HepG2 (cell line): Measurements from ENCODE around the gene EMILIN3. TPM values are rescaled to one million over a fixed set of nuclear protein-coding genes. Genes with fewer than 3 reads are reported as not detected.

ENCODE experiments used
- AHR ChIP-seq: IDR thresholded peaks from 2 replicates; pipeline ENCODE4 v1.6.1; 2018; ENCODE audit warnings: missing genetic modification reagents, missing compliant biosample characterization
- ETV5 ChIP-seq: IDR thresholded peaks from 2 replicates; pipeline ENCODE4 v1.6.1; 2018; ENCODE audit warnings: missing biosample characterization, missing genetic modification reagents, inconsistent platforms, borderline replicate concordance
- KLF13 ChIP-seq: sonication (generic); formaldehyde crosslinking; IDR thresholded peaks from 2 replicates; pipeline ENCODE4 v1.4.0; 2020; ENCODE audit warnings: mild to moderate bottlenecking, missing genetic modification reagents
- MED8 ChIP-seq: sonication (generic); formaldehyde crosslinking; IDR thresholded peaks from 2 replicates; pipeline ENCODE4 v1.8.1; 2023; ENCODE audit warnings: mild to moderate bottlenecking, missing genetic modification reagents; ENCODE audit not compliant: insufficient replicate concordance
- MTA1 ChIP-seq: sonication (generic); formaldehyde crosslinking; IDR thresholded peaks from 2 replicates; pipeline ENCODE4 v1.4.0; 2020; ENCODE audit warnings: missing genetic modification reagents, mild to moderate bottlenecking, borderline replicate concordance
- NKX3-1 ChIP-seq: sonication (generic); formaldehyde crosslinking; IDR thresholded peaks from 2 replicates; pipeline ENCODE4 v1.5.0; 2020; ENCODE audit warnings: missing genetic modification reagents
- NR2F1 ChIP-seq, 2 experiments: fragments of 450-650 bp in 1 of 2; formaldehyde crosslinking in 1 of 2; IDR thresholded peaks; 2 replicates each; pipeline versions ENCODE4 v1.5.0 to v1.6.1; 2016 to 2020; ENCODE audit warnings: mild to moderate bottlenecking in 1 of 2, missing compliant biosample characterization in 1 of 2, missing genetic modification reagents in 1 of 2, moderate library complexity in 1 of 2
- POLR2A ChIP-seq, 2 experiments: IDR thresholded peaks; 2 replicates each; pipeline ENCODE4 v1.6.1; 2011; ENCODE audit warnings: low read depth in 2 of 2, low read length in 2 of 2, mild to moderate bottlenecking in 1 of 2, moderate library complexity in 1 of 2; ENCODE audit not compliant: insufficient read depth in 1 of 2
- SIX4 ChIP-seq: sonication (generic); formaldehyde crosslinking; IDR thresholded peaks from 2 replicates; pipeline ENCODE4 v1.4.0; 2020; ENCODE audit warnings: missing genetic modification reagents
- SP2 ChIP-seq: sonication (generic); formaldehyde crosslinking; IDR thresholded peaks from 2 replicates; pipeline ENCODE4 v1.5.1; 2020; ENCODE audit warnings: mild to moderate bottlenecking, missing genetic modification reagents
- SP4 ChIP-seq: sonication (generic); formaldehyde crosslinking; IDR thresholded peaks from 2 replicates; pipeline ENCODE4 v1.8.1; 2023; ENCODE audit warnings: mild to moderate bottlenecking, missing genetic modification reagents
- STAT5B ChIP-seq: sonication (generic); formaldehyde crosslinking; IDR thresholded peaks from 2 replicates; pipeline ENCODE4 v1.4.0; 2020; ENCODE audit warnings: missing genetic modification reagents
- ZBTB1 ChIP-seq: sonication (generic); formaldehyde crosslinking; IDR thresholded peaks from 2 replicates; pipeline ENCODE4 v1.4.0; 2020; ENCODE audit warnings: missing genetic modification reagents, borderline replicate concordance
- ZFP1 ChIP-seq: IDR thresholded peaks from 2 replicates; pipeline ENCODE4 v1.6.1; 2016
- ZNF10 ChIP-seq: sonication (generic); formaldehyde crosslinking; IDR thresholded peaks from 2 replicates; pipeline ENCODE4 v1.4.0; 2020; ENCODE audit warnings: mild to moderate bottlenecking, low read depth, missing genetic modification reagents, borderline replicate concordance
- ZNF121 ChIP-seq: sonication (generic); formaldehyde crosslinking; IDR thresholded peaks from 2 replicates; pipeline ENCODE4 v1.5.0; 2020; ENCODE audit warnings: mild to moderate bottlenecking, missing genetic modification reagents
- ZNF274 ChIP-seq: sonication (generic); formaldehyde crosslinking; IDR thresholded peaks from 2 replicates; pipeline ENCODE4 v1.5.1; 2020; ENCODE audit warnings: mild to moderate bottlenecking, missing genetic modification reagents
- ZNF782 ChIP-seq: sonication (generic); formaldehyde crosslinking; IDR thresholded peaks from 2 replicates; pipeline ENCODE4 v1.4.0; 2020; ENCODE audit warnings: missing genetic modification reagents, mild to moderate bottlenecking, borderline replicate concordance
- ZNF841 ChIP-seq: sonication (generic); formaldehyde crosslinking; IDR thresholded peaks from 2 replicates; pipeline ENCODE4 v1.8.1; 2023; ENCODE audit warnings: missing genetic modification reagents, borderline replicate concordance
- polyA plus RNA-seq, 8 experiments: library from polyadenylated mRNA; depleted of rRNA in 3 of 8; stranded (reverse) in 7 of 8; unstranded in 1 of 8; fragments of >200 nt; fragmentation: Illumina TruSeq in 4 of 8; extraction: Trizol in 4 of 8; gene quantifications; 2 replicates each; pipeline versions ENCODE4 v1.2.1 to v1.2.3, GENCODE V29; 2011 to 2016; ENCODE audit warnings: low read depth in 4 of 8, missing spikeins in 1 of 8, mixed read lengths in 1 of 8; ENCODE audit not compliant: insufficient read depth in 1 of 8
- total RNA-seq, 5 experiments: library from RNA; depleted of rRNA; stranded (reverse); fragments of >200 nt; fragmentation: Illumina TruSeq; extraction: Trizol; gene quantifications; 2 replicates each; pipeline ENCODE4 v1.2.3, GENCODE V29; 2016; ENCODE audit warnings: low read depth in 1 of 5
- TF ChIP-seq, protein P1 (sequence below): sonication (generic); formaldehyde crosslinking; IDR thresholded peaks from 2 replicates; pipeline ENCODE4 v1.4.0; 2020; ENCODE audit warnings: missing genetic modification reagents
- TF ChIP-seq, protein P2 (sequence below): sonication (generic); formaldehyde crosslinking; IDR thresholded peaks from 2 replicates; pipeline ENCODE4 v1.5.0; 2020; ENCODE audit warnings: missing genetic modification reagents
- TF ChIP-seq, protein P3 (sequence below): sonication (generic); formaldehyde crosslinking; IDR thresholded peaks from 2 replicates; pipeline ENCODE4 v1.4.0; 2020; ENCODE audit warnings: missing genetic modification reagents
- TF ChIP-seq, protein P4 (sequence below), 2 experiments: sonication (generic) in 1 of 2; formaldehyde crosslinking in 1 of 2; IDR thresholded peaks; 2 replicates each; pipeline versions ENCODE4 v1.5.1 to v1.6.1; 2011 to 2020; ENCODE audit warnings: borderline replicate concordance in 1 of 2, low read depth in 1 of 2, low read length in 1 of 2, mild to moderate bottlenecking in 1 of 2, missing genetic modification reagents in 1 of 2, moderate library complexity in 1 of 2

EMILIN3 gene
- total and polyA plus RNA-seq, 2 of the 13 experiments (the other 11 are each of a cell fraction or from before 2014, with no cell fraction given) = 0.25 to 0.29 TPM

DNA sequence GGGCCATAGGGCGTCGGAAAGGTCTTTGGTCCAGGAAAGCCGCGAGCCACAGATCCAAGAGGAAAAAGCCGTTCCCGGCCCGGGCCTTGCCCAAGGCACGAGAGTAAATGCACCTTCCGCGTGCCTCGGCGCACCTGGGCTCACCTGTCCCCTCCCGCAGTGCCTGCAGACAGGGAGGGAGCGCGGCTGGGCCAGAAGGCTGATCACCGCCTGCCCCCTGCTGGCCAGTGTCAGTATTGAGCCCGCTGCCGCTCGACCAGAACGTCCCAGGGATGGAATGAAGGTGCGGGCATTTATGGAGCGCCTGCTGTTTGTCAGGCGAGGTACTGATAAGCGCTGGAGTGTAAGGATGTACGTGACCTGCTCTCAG is 26.7 kb downstream of the EMILIN3 start (continued):
- TF ChIP-seq ZBTB1 (CRISPR knock-in tag) (no peak), AHR (no peak), SP4 (CRISPR knock-in tag) (no peak), NKX3-1 (CRISPR knock-in tag) (no peak), MTA1 (peak; percentile 58; the same call in 1 of the 2 replicates), ZNF782 (CRISPR knock-in tag) (0 out of 2 replicates have a peak, but pooled peaks have one; percentile 15), ZNF121 (CRISPR knock-in tag) (peak; percentile 73), ZNF841 (CRISPR knock-in tag) (no peak), POLR2A (IDR thresholded peaks at IDR 0.05; ENCODE audit: insufficient read depth in 1 of 2, low read depth in 2 of 2, low read length in 2 of 2) (no peak), ZNF10 (CRISPR knock-in tag) (no peak), SIX4 (no peak), STAT5B (no peak), ZNF274 (CRISPR knock-in tag) (peak; percentile 82), SP2 (CRISPR knock-in tag) (peak; percentile 57), MED8 (no peak), ETV5 (CRISPR knock-in tag) (peak; percentile 17; the same call in 1 of the 2 replicates), ZFP1 (CRISPR knock-in tag) (no peak; the same call in 1 of the 2 replicates), NR2F1 (CRISPR knock-in tag; IDR thresholded peaks at IDR 0.05) (no peak), KLF13 (CRISPR knock-in tag) (no peak; the same call in 1 of the 2 replicates)
- TF ChIP-seq, protein P1, sequence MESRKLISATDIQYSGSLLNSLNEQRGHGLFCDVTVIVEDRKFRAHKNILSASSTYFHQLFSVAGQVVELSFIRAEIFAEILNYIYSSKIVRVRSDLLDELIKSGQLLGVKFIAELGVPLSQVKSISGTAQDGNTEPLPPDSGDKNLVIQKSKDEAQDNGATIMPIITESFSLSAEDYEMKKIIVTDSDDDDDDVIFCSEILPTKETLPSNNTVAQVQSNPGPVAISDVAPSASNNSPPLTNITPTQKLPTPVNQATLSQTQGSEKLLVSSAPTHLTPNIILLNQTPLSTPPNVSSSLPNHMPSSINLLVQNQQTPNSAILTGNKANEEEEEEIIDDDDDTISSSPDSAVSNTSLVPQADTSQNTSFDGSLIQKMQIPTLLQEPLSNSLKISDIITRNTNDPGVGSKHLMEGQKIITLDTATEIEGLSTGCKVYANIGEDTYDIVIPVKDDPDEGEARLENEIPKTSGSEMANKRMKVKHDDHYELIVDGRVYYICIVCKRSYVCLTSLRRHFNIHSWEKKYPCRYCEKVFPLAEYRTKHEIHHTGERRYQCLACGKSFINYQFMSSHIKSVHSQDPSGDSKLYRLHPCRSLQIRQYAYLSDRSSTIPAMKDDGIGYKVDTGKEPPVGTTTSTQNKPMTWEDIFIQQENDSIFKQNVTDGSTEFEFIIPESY (CRISPR knock-in tag) = peak; percentile 68; the same call in 1 of the 2 replicates
- TF ChIP-seq, protein P2, sequence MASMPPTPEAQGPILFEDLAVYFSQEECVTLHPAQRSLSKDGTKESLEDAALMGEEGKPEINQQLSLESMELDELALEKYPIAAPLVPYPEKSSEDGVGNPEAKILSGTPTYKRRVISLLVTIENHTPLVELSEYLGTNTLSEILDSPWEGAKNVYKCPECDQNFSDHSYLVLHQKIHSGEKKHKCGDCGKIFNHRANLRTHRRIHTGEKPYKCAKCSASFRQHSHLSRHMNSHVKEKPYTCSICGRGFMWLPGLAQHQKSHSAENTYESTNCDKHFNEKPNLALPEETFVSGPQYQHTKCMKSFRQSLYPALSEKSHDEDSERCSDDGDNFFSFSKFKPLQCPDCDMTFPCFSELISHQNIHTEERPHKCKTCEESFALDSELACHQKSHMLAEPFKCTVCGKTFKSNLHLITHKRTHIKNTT (CRISPR knock-in tag) = no peak
- TF ChIP-seq, protein P3, sequence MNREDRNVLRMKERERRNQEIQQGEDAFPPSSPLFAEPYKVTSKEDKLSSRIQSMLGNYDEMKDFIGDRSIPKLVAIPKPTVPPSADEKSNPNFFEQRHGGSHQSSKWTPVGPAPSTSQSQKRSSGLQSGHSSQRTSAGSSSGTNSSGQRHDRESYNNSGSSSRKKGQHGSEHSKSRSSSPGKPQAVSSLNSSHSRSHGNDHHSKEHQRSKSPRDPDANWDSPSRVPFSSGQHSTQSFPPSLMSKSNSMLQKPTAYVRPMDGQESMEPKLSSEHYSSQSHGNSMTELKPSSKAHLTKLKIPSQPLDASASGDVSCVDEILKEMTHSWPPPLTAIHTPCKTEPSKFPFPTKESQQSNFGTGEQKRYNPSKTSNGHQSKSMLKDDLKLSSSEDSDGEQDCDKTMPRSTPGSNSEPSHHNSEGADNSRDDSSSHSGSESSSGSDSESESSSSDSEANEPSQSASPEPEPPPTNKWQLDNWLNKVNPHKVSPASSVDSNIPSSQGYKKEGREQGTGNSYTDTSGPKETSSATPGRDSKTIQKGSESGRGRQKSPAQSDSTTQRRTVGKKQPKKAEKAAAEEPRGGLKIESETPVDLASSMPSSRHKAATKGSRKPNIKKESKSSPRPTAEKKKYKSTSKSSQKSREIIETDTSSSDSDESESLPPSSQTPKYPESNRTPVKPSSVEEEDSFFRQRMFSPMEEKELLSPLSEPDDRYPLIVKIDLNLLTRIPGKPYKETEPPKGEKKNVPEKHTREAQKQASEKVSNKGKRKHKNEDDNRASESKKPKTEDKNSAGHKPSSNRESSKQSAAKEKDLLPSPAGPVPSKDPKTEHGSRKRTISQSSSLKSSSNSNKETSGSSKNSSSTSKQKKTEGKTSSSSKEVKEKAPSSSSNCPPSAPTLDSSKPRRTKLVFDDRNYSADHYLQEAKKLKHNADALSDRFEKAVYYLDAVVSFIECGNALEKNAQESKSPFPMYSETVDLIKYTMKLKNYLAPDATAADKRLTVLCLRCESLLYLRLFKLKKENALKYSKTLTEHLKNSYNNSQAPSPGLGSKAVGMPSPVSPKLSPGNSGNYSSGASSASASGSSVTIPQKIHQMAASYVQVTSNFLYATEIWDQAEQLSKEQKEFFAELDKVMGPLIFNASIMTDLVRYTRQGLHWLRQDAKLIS (CRISPR knock-in tag) = no peak
- TF ChIP-seq, protein P4, sequence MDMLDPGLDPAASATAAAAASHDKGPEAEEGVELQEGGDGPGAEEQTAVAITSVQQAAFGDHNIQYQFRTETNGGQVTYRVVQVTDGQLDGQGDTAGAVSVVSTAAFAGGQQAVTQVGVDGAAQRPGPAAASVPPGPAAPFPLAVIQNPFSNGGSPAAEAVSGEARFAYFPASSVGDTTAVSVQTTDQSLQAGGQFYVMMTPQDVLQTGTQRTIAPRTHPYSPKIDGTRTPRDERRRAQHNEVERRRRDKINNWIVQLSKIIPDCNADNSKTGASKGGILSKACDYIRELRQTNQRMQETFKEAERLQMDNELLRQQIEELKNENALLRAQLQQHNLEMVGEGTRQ (IDR thresholded peaks at IDR 0.05; ENCODE audit: low read depth, low read length) = no peak
- TF ChIP-seq, protein P4 (CRISPR knock-in tag; IDR thresholded peaks at IDR 0.05; ENCODE audit: borderline replicate concordance) = no peak; the same call in 1 of the 2 replicates
